ENCODE results near the gene PNLIPRP1.

GRCh38 chr10:116590590-116591444 is at the start of gene PNLIPRP1:
- TF ChIP-seq, protein P1, sequence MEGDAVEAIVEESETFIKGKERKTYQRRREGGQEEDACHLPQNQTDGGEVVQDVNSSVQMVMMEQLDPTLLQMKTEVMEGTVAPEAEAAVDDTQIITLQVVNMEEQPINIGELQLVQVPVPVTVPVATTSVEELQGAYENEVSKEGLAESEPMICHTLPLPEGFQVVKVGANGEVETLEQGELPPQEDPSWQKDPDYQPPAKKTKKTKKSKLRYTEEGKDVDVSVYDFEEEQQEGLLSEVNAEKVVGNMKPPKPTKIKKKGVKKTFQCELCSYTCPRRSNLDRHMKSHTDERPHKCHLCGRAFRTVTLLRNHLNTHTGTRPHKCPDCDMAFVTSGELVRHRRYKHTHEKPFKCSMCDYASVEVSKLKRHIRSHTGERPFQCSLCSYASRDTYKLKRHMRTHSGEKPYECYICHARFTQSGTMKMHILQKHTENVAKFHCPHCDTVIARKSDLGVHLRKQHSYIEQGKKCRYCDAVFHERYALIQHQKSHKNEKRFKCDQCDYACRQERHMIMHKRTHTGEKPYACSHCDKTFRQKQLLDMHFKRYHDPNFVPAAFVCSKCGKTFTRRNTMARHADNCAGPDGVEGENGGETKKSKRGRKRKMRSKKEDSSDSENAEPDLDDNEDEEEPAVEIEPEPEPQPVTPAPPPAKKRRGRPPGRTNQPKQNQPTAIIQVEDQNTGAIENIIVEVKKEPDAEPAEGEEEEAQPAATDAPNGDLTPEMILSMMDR (IDR thresholded peaks at IDR 0.05; ENCODE audit: poor library complexity, severe bottlenecking): no peak
- no peak for TF ChIP-seq RAD21 (conservative IDR thresholded peaks at IDR 0.05)
- TF ChIP-seq POLR2AphosphoS5 (IDR thresholded peaks at IDR 0.05): no peak
- no peak for TF ChIP-seq EZH2 (IDR thresholded peaks at IDR 0.05; ENCODE audit: borderline replicate concordance, insufficient read depth, low read length, poor library complexity, severe bottlenecking)
- no peak for TF ChIP-seq EP300 (conservative IDR thresholded peaks at IDR 0.05; ENCODE audit: poor library complexity, severe bottlenecking)
- TF ChIP-seq MXI1 (conservative IDR thresholded peaks at IDR 0.05; ENCODE audit: poor library complexity, severe bottlenecking): no peak
